ENCODE measurements around the gene ZBTB20. TPM values are rescaled to one million over a fixed set of nuclear protein-coding genes. Genes with fewer than 3 reads are reported as not detected.

Gene ZBTB20
- total and polyA plus RNA-seq, 8 donors = 0.15 to 149 (median 38.5) TPM

GRCh38 chr3:114809668-114810413, 337.2 kb downstream of the ZBTB20 start:
- 43 to 60% (median 49%) methylated on average over 5 of the region's 5 CpGs for WGBS, 5 donors
- peak in 1 of 2 donors; percentile 27 for DNase-seq
- Histone ChIP-seq H3K4me3 (no peak overlapping the region), H3K36me3 (no peaks in the 10 kb centered on the region), H3K27ac (no peak overlapping the region), H3K27me3 (no peaks in the 10 kb centered on the region), H3K4me1 (no peaks in the 10 kb centered on the region), H3K9me3 (no peaks in the 10 kb centered on the region)
- TF ChIP-seq EP300 (IDR thresholded peaks at IDR 0.05) (no peak), POLR2AphosphoS5 (IDR thresholded peaks at IDR 0.05) (no peak)
- intact Hi-C loops (cut with DNase I; ENCODE audit: low total_unique reads) = no loop called here

GRCh38 chr3:114804099-114804498, 343.0 kb downstream of the ZBTB20 start:
- Histone ChIP-seq H3K27me3 (no peaks in the 10 kb centered on the region), H3K4me3 (no peak overlapping the region), H3K9me3 (no peaks in the 10 kb centered on the region), H3K27ac (no peak overlapping the region), H3K36me3 (no peaks in the 10 kb centered on the region), H3K4me1 (no peaks in the 10 kb centered on the region)
- DNase-seq = no peak
- WGBS, 5 donors = 74 to 85% (median 81%) methylated on average over 1 of the region's 1 CpG
- no peak for TF ChIP-seq POLR2AphosphoS5 (IDR thresholded peaks at IDR 0.05)
- TF ChIP-seq CTCF (IDR thresholded peaks at IDR 0.05) = no peak
- TF ChIP-seq EP300 (IDR thresholded peaks at IDR 0.05) = no peak
- intact Hi-C loops (cut with DNase I; ENCODE audit: low total_unique reads) = no loop called here

GRCh38 chr3:114803042-114803695, 343.9 kb downstream of the ZBTB20 start:
- Histone ChIP-seq H3K4me1 (no peaks in the 10 kb centered on the region), H3K9me3 (no peaks in the 10 kb centered on the region), H3K27me3 (no peaks in the 10 kb centered on the region), H3K27ac (no peak overlapping the region), H3K4me3 (no peak overlapping the region), H3K36me3 (no peaks in the 10 kb centered on the region)
- intact Hi-C loops (cut with DNase I; ENCODE audit: low total_unique reads) = no loop called here
- WGBS, 5 donors = 86 to 90% (median 88%) methylated on average over 5 of the region's 5 CpGs
- DNase-seq = no peak
- no peak for TF ChIP-seq POLR2AphosphoS5 (IDR thresholded peaks at IDR 0.05)
- TF ChIP-seq CTCF (IDR thresholded peaks at IDR 0.05) = no peak
- TF ChIP-seq EP300 (IDR thresholded peaks at IDR 0.05) = no peak
- no peak for TF ChIP-seq POLR2A (IDR thresholded peaks at IDR 0.05)

- Histone ChIP-seq H3K9me3 (no peaks in the 10 kb centered on the region), H3K4me1 (peaks cover 0 to 2% (median 0%) of the 10 kb centered on the region in 4 donors), H3K4me3 (no peak overlapping the region), H3K36me3 (no peaks in the 10 kb centered on the region), H3K27me3 (no peaks in the 10 kb centered on the region), H3K27ac (no peak overlapping the region)
- no peak for DNase-seq
- intact Hi-C loops (cut with DNase I; ENCODE audit: low total_unique reads) = no loop called here
- TF ChIP-seq POLR2AphosphoS5 (IDR thresholded peaks at IDR 0.05) (no peak), POLR2A (IDR thresholded peaks at IDR 0.05) (no peak), EP300 (IDR thresholded peaks at IDR 0.05) (no peak), CTCF (IDR thresholded peaks at IDR 0.05) (no peak)
- WGBS, 5 donors = 90 to 92% (median 91%) methylated on average over 5 of the region's 5 CpGs
Observed at GRCh38 chr3:114800272-114801031, 346.6 kb downstream of the ZBTB20 start.

Measured in stomach (tissue), 9 donors.